Pancreas (tissue), 10 donors: ENCODE data around the gene KIF3A. TPM values are rescaled to one million over a fixed set of nuclear protein-coding genes. Genes with fewer than 3 reads are reported as not detected.

Experiments
- ATAC-seq, 4 donors: fragments of 200-7000 bp; cut with Tn5 transposase; one replicate each; pipeline versions ENCODE4 v1.8.0 to v1.9.1; 2020; ENCODE audit warnings: mild to moderate bottlenecking in 4 of 4, moderate library complexity in 4 of 4
- DNase-seq, 6 donors: peaks; one replicate each; pipeline ENCODE4 v3.0.0-alpha.2; 2020
- FAIRE-seq: peaks from 2 replicates; lab custom pipeline; 2012; peaks lifted over from hg19 to GRCh38; lab: Jason Lieb, UNC
- H3K27ac ChIP-seq, 4 donors: fragments of 200-600 bp; sonication (generic); 1 replicate in 3 of 4; 2 replicates in 1 of 4; pipeline versions ENCODE4 v1.5.0 to v1.8.0; 2020
- H3K27me3 ChIP-seq, 4 donors: fragments of 200-600 bp; one replicate each; pipeline ENCODE4 v1.8.0; 2021
- H3K36me3 ChIP-seq, 3 donors: fragments of 200-600 bp; sonication (generic) in 1 of 3; one replicate each; pipeline versions ENCODE4 v1.5.0 to v1.8.0; 2020 to 2021
- H3K4me1 ChIP-seq, 3 donors: fragments of 200-600 bp; one replicate each; pipeline ENCODE4 v1.8.0; 2021
- H3K4me3 ChIP-seq, 4 donors: fragments of 200-600 bp; sonication (generic) in 2 of 4; one replicate each; pipeline versions ENCODE4 v1.5.0 to v1.8.0; 2020 to 2021
- H3K9me3 ChIP-seq, 4 donors: fragments of 200-600 bp; one replicate each; pipeline ENCODE4 v1.8.0; 2021
- CTCF ChIP-seq, 4 donors: fragments of 200-600 bp; sonication (generic) in 3 of 4; IDR thresholded peaks; one replicate each; pipeline versions ENCODE4 v1.5.0 to v1.8.0; 2021; ENCODE audit warnings: antibody characterized with exemption in 4 of 4
- WGBS, 2 donors: extraction: QIAGEN DNeasy Blood & Tissue Kit; methylation state at CpG; one replicate each; pipeline ENCODE4 v1.1.7; 2013; 5-methylcytosine and 5-hydroxymethylcytosine counted together
- intact Hi-C, 3 donors: fragments of 100-400 bp; cut with DNase I; formaldehyde crosslinking; loops; one replicate each; pipeline versions ENCODE4 v1.11.1 to v1.14.2; 2022
- polyA plus RNA-seq, 2 donors: library from polyadenylated mRNA; stranded (reverse); fragments of 200-250 nt; gene quantifications; one replicate each; pipeline ENCODE4 v1.2.3, GENCODE V29; 2013
- total RNA-seq, 6 donors: library from RNA; stranded (reverse); fragmentation: NEBNext Ultra II Directional in 4 of 6; extraction: Animal tissue kit (Norgen Biotek cat#: 25700) in 4 of 6; gene quantifications; one replicate each; pipeline versions ENCODE4 v1.2.1 to v1.2.4, GENCODE V29; 2021 to 2023
- donor health status: healthy with polysubstance abuse.
- donor health status: DM: no; HTN: no; CAD: no; lungs with moderate emphysema.
- donor health status: DM: no; HTN: no; CAD: no.
- donor health status: control.
- donor health status: control.
- donor health status: Bipolar disorder and iron deficiency.
- donor health status: DM: yes; HTN: yes; CAD: no.
- donor health status: DM: no; HTN: no; CAD: no.
- donor health status: DM: no; HTN: no; CAD: no.
- donor health status: DM: yes; HTN: yes; CAD: no.

KIF3A gene
- total and polyA plus RNA-seq, 8 donors = 2.4 to 6.3 (median 4.1) TPM

GRCh38 chr5:132648355-132648754 is 89.0 kb downstream of the KIF3A start:
- no peaks in the 10 kb centered on the region for H3K4me1 ChIP-seq
- FAIRE-seq (no peak), ATAC-seq (no peak), DNase-seq (no peak)
- H3K27me3 ChIP-seq = no peaks in the 10 kb centered on the region
- no peak overlapping the region for H3K27ac ChIP-seq
- intact Hi-C loops = no loop called here
- no peak for TF ChIP-seq CTCF (IDR thresholded peaks at IDR 0.05)
- no peaks in the 10 kb centered on the region for H3K36me3 ChIP-seq
- no peak overlapping the region for H3K4me3 ChIP-seq
- no peaks in the 10 kb centered on the region for H3K9me3 ChIP-seq
- WGBS, 2 donors = 93 to 97% methylated on average over 1 of the region's 1 CpG

- DNase-seq = no peak
- H3K4me1 ChIP-seq = no peaks in the 10 kb centered on the region
- H3K9me3 ChIP-seq = no peaks in the 10 kb centered on the region
- no peaks in the 10 kb centered on the region for H3K27me3 ChIP-seq
- WGBS, 2 donors = 46 to 54% methylated on average over 2 of the region's 2 CpGs
- peaks cover 0 to 7% (median 0%) of the 10 kb centered on the region in 3 donors for H3K36me3 ChIP-seq
- no peak for TF ChIP-seq CTCF (IDR thresholded peaks at IDR 0.05)
- FAIRE-seq = no peak
- no peak overlapping the region for H3K4me3 ChIP-seq
- intact Hi-C loops = no loop called here
- ATAC-seq = peak in 1 of 4 donors; percentile 59
- no peak overlapping the region for H3K27ac ChIP-seq
Observed at GRCh38 chr5:132647473-132647872, 89.9 kb downstream of the KIF3A start.

GRCh38 chr5:132646583-132647266 is 90.6 kb downstream of the KIF3A start:
- peaks cover 0 to 15% (median 0%) of the 10 kb centered on the region in 3 donors for H3K36me3 ChIP-seq
- ATAC-seq (peak; percentile 30 to 71 (median 62)), DNase-seq (no peak), FAIRE-seq (no peak)
- no peaks in the 10 kb centered on the region for H3K9me3 ChIP-seq
- 49 to 55% methylated on average over 11 of the region's 11 CpGs for WGBS, 2 donors
- no peaks in the 10 kb centered on the region for H3K4me1 ChIP-seq
- H3K4me3 ChIP-seq = no peak overlapping the region
- TF ChIP-seq CTCF (IDR thresholded peaks at IDR 0.05) = no peak
- H3K27me3 ChIP-seq = no peaks in the 10 kb centered on the region
- intact Hi-C loops = no loop called here
- H3K27ac ChIP-seq = no peak overlapping the region

GRCh38 chr5:132644177-132644576 is 93.2 kb downstream of the KIF3A start:
- FAIRE-seq (no peak), DNase-seq (no peak), ATAC-seq (no peak)
- Histone ChIP-seq H3K27me3 (no peaks in the 10 kb centered on the region), H3K36me3 (peaks cover 0 to 32% (median 6%) of the 10 kb centered on the region in 3 donors), H3K4me3 (no peak overlapping the region), H3K9me3 (no peaks in the 10 kb centered on the region), H3K27ac (no peak overlapping the region), H3K4me1 (no peaks in the 10 kb centered on the region)
- intact Hi-C loops = no loop called here
- no peak for TF ChIP-seq CTCF (IDR thresholded peaks at IDR 0.05)

Other genes with a start within 250 kb of the KIF3A start
- gene IRF1, start 246.8 kb downstream of the KIF3A start, total RNA-seq = 10 to 100 TPM in 4 of 6 donors, 1 to 10 TPM in 2; 7.0 to 28.0 (median 11.1) TPM
- gene IRF1, start 246.8 kb downstream of the KIF3A start, polyA plus RNA-seq = 10 to 100 TPM in 1 of 2 donors, 1 to 10 TPM in 1; 8.5 to 30.8 TPM
- not detected for gene IL5, start 194.0 kb downstream of the KIF3A start, total RNA-seq
- not detected for gene IL5, start 194.0 kb downstream of the KIF3A start, polyA plus RNA-seq
- 10 to 100 TPM; 11.3 to 21.1 (median 17.1) TPM for gene RAD50, start 180.6 kb downstream of the KIF3A start, total RNA-seq
- gene RAD50, start 180.6 kb downstream of the KIF3A start, polyA plus RNA-seq = 1 to 10 TPM; 5.9 to 7.8 TPM
- not detected for gene IL13, start 79.4 kb downstream of the KIF3A start, total RNA-seq
- under 1 TPM in 1 of 2 donors, not detected in 1; 0.07 TPM for gene IL13, start 79.4 kb downstream of the KIF3A start, polyA plus RNA-seq
- not detected for gene IL4, start 63.6 kb downstream of the KIF3A start, total RNA-seq
- not detected for gene IL4, start 63.6 kb downstream of the KIF3A start, polyA plus RNA-seq
- 1 to 10 TPM in 4 of 6 donors, under 1 TPM in 2; 0.69 to 4.4 (median 1.3) TPM for gene CCNI2, start 9.9 kb upstream of the KIF3A start, total RNA-seq
- gene CCNI2, start 9.9 kb upstream of the KIF3A start, polyA plus RNA-seq = 1 to 10 TPM in 1 of 2 donors, under 1 TPM in 1; 0.84 to 1.8 TPM
- 10 to 100 TPM; 13.1 to 32.8 (median 17.1) TPM for gene SEPTIN8, start 39.7 kb upstream of the KIF3A start, total RNA-seq
- gene SEPTIN8, start 39.7 kb upstream of the KIF3A start, polyA plus RNA-seq = 10 to 100 TPM; 17.9 to 18.6 TPM
- gene SOWAHA, start 75.8 kb upstream of the KIF3A start, total RNA-seq = 1 to 10 TPM; 1.5 to 2.8 (median 1.9) TPM
- 1 to 10 TPM; 1.4 to 5.0 TPM for gene SOWAHA, start 75.8 kb upstream of the KIF3A start, polyA plus RNA-seq
- gene SHROOM1, start 93.1 kb upstream of the KIF3A start, total RNA-seq = 10 to 100 TPM; 10.7 to 14.7 (median 11.6) TPM
- gene SHROOM1, start 93.1 kb upstream of the KIF3A start, polyA plus RNA-seq = 10 to 100 TPM; 30.9 to 62.0 TPM
- gene GDF9, start 128.9 kb upstream of the KIF3A start, total RNA-seq = under 1 TPM; 0.19 to 0.93 (median 0.31) TPM
- gene GDF9, start 128.9 kb upstream of the KIF3A start, polyA plus RNA-seq = 1 to 10 TPM in 1 of 2 donors, under 1 TPM in 1; 0.42 to 1.1 TPM
- gene UQCRQ, start 129.1 kb upstream of the KIF3A start, total RNA-seq = 100 to 1,000 TPM; 133 to 235 (median 189) TPM
- 100 to 1,000 TPM; 208 to 216 TPM for gene UQCRQ, start 129.1 kb upstream of the KIF3A start, polyA plus RNA-seq
- 1 to 10 TPM in 3 of 6 donors, under 1 TPM in 3; 0.55 to 2.0 (median 1.1) TPM for gene LEAP2, start 136.1 kb upstream of the KIF3A start, total RNA-seq
- 1 to 10 TPM; 2.3 to 3.9 TPM for gene LEAP2, start 136.1 kb upstream of the KIF3A start, polyA plus RNA-seq
- gene AFF4, start 226.1 kb upstream of the KIF3A start, total RNA-seq = 10 to 100 TPM; 24.8 to 40.2 (median 27.8) TPM
- gene AFF4, start 226.1 kb upstream of the KIF3A start, polyA plus RNA-seq = 10 to 100 TPM in 1 of 2 donors, 1 to 10 TPM in 1; 6.7 to 12.5 TPM